H1 (cell line): Measurements from ENCODE around the gene MRPS2. TPM values are rescaled to one million over a fixed set of nuclear protein-coding genes. Genes with fewer than 3 reads are reported as not detected.

Source experiments
- CTCF ChIA-PET: fragments of 300-600 bp; sonication (Branson Sonifier 250); formaldehyde crosslinking; loops from one replicate; lab custom pipeline; 2021; ENCODE audit not compliant: partially characterized antibody; lab: Charles Lee
- POLR2A ChIA-PET: fragments of 300-600 bp; sonication (Branson Sonifier 250); formaldehyde crosslinking; loops from one replicate; lab custom pipeline; 2021; ENCODE audit warnings: inconsistent platforms; ENCODE audit not compliant: partially characterized antibody; lab: Charles Lee
- DNase-seq, 2 experiments: peaks; one replicate each; pipeline versions ENCODE4 v3.0.0 to v3.0.0-alpha.2; 2010 to 2022; ENCODE audit warnings: low spot score in 2 of 2, low read depth in 1 of 2, mixed read lengths in 1 of 2
- FAIRE-seq: peaks from 2 replicates; lab custom pipeline; 2011; peaks lifted over from hg19 to GRCh38; lab: Jason Lieb, UNC
- H2AFZ ChIP-seq: 2 replicates; pipeline ENCODE4 v1.8.1; 2012; ENCODE audit warnings: low read length, inconsistent platforms
- H2AK5ac ChIP-seq: 2 replicates; pipeline ENCODE4 v1.6.1; 2013; ENCODE audit warnings: low read depth, low read length
- H2BK120ac ChIP-seq: replicated peaks from 2 replicates; pipeline ENCODE3; 2013; ENCODE audit warnings: low read depth, low read length, inconsistent platforms
- H2BK12ac ChIP-seq: 2 replicates; pipeline ENCODE4 v1.6.1; 2013; ENCODE audit warnings: low read depth, low read length
- H2BK15ac ChIP-seq: 2 replicates; pipeline ENCODE4 v1.6.1; 2013; ENCODE audit warnings: low read length
- H2BK20ac ChIP-seq: 2 replicates; pipeline ENCODE4 v1.6.1; 2013; ENCODE audit warnings: low read length
- H2BK5ac ChIP-seq: 2 replicates; pipeline ENCODE4 v1.6.1; 2013; ENCODE audit warnings: low read depth, low read length
- H3K14ac ChIP-seq: 2 replicates; pipeline ENCODE4 v1.6.1; 2013; ENCODE audit warnings: inconsistent platforms; ENCODE audit not compliant: insufficient read length
- H3K18ac ChIP-seq: 2 replicates; pipeline ENCODE4 v1.6.1; 2013; ENCODE audit warnings: low read length; ENCODE audit errors: extremely low read depth
- H3K23ac ChIP-seq: 2 replicates; pipeline ENCODE4 v1.6.1; 2013; ENCODE audit warnings: inconsistent platforms; ENCODE audit not compliant: insufficient read length
- H3K23me2 ChIP-seq: 2 replicates; pipeline ENCODE4 v1.6.1; 2013; ENCODE audit warnings: low read depth, low read length
- H3K27ac ChIP-seq: 2 replicates; pipeline ENCODE4 v1.6.1; 2011; ENCODE audit warnings: low read depth, low read length, inconsistent platforms
- H3K27me3 ChIP-seq, 4 experiments: replicated peaks in 1 of 4; 1 replicate in 1 of 4; 2 replicates in 3 of 4; pipeline versions ENCODE4 v1.6.1 to v1.8.1; 2011 to 2013; ENCODE audit warnings: low read length in 3 of 4, mild to moderate bottlenecking in 3 of 4, inconsistent platforms in 2 of 4, mixed read lengths in 2 of 4, moderate library complexity in 1 of 4; ENCODE audit not compliant: control insufficient read depth in 3 of 4, insufficient read depth in 3 of 4; ENCODE audit errors: extremely low read depth in 1 of 4
- H3K36me3 ChIP-seq, 4 experiments: 2 replicates each; pipeline versions ENCODE4 v1.6.1 to v1.8.1; 2011 to 2013; ENCODE audit warnings: mild to moderate bottlenecking in 4 of 4, low read length in 3 of 4, moderate library complexity in 2 of 4, control low read depth in 1 of 4, inconsistent platforms in 1 of 4; ENCODE audit not compliant: insufficient read depth in 4 of 4, control insufficient read depth in 2 of 4
- H3K4ac ChIP-seq: replicated peaks from 2 replicates; pipeline ENCODE3; 2013; ENCODE audit warnings: low read length, low read depth, mixed read lengths, inconsistent platforms; ENCODE audit not compliant: insufficient read length
- H3K4me1 ChIP-seq, 4 experiments: replicated peaks in 1 of 4; 1 replicate in 1 of 4; 2 replicates in 3 of 4; pipeline versions ENCODE4 v1.6.1 to v1.8.1; 2011 to 2013; ENCODE audit warnings: low read length in 3 of 4, inconsistent platforms in 2 of 4, mixed read lengths in 1 of 4; ENCODE audit not compliant: insufficient read depth in 4 of 4, control insufficient read depth in 3 of 4
- H3K4me2 ChIP-seq, 2 experiments: 2 replicates each; pipeline versions ENCODE4 v1.6.1 to v1.8.1; 2011 to 2013; ENCODE audit warnings: low read depth in 2 of 2, low read length in 2 of 2, control low read depth in 1 of 2, inconsistent platforms in 1 of 2, mild to moderate bottlenecking in 1 of 2; ENCODE audit not compliant: insufficient read depth in 1 of 2
- H3K4me3 ChIP-seq, 4 experiments: fragments of 200-600, 300-600 bp in 1 of 4; sonication (generic), shearing (Covaris generic), sonication (Bioruptor Twin) in 1 of 4; 2 replicates each; pipeline versions ENCODE4 v1.5.1 to v1.8.1; 2011 to 2016; ENCODE audit warnings: low read length in 4 of 4, low read depth in 3 of 4, control low read depth in 2 of 4, inconsistent platforms in 2 of 4, mild to moderate bottlenecking in 2 of 4, mixed read lengths in 1 of 4, moderate library complexity in 1 of 4; ENCODE audit not compliant: insufficient read depth in 2 of 4; ENCODE audit errors: extremely low read depth in 1 of 4
- H3K56ac ChIP-seq: replicated peaks from 2 replicates; pipeline ENCODE3; 2013; ENCODE audit warnings: low read depth, mild to moderate bottlenecking, mixed read lengths, low read length, inconsistent platforms; ENCODE audit not compliant: insufficient read length
- H3K79me1 ChIP-seq: 2 replicates; pipeline ENCODE4 v1.6.1; 2013; ENCODE audit warnings: low read depth, low read length, control low read depth
- H3K79me2 ChIP-seq, 2 experiments: 2 replicates each; pipeline versions ENCODE4 v1.6.1 to v1.8.1; 2012 to 2013; ENCODE audit warnings: low read length in 2 of 2, mild to moderate bottlenecking in 2 of 2, inconsistent platforms in 1 of 2; ENCODE audit not compliant: insufficient read depth in 2 of 2, control insufficient read depth in 1 of 2
- H3K9ac ChIP-seq, 4 experiments: replicated peaks in 1 of 4; 1 replicate in 1 of 4; 2 replicates in 3 of 4; pipeline versions ENCODE4 v1.6.1 to v1.8.1; 2011 to 2013; ENCODE audit warnings: low read depth in 3 of 4, low read length in 3 of 4, control low read depth in 2 of 4, mild to moderate bottlenecking in 2 of 4, moderate library complexity in 2 of 4, inconsistent platforms in 1 of 4; ENCODE audit errors: extremely low read depth in 1 of 4
- H3K9me3 ChIP-seq, 2 experiments: 2 replicates each; pipeline versions ENCODE4 v1.6.1 to v1.8.1; 2012 to 2013; ENCODE audit warnings: mild to moderate bottlenecking in 2 of 2, moderate library complexity in 2 of 2, control low read depth in 1 of 2, inconsistent platforms in 1 of 2, low read depth in 1 of 2, low read length in 1 of 2, mixed read lengths in 1 of 2; ENCODE audit not compliant: insufficient read depth in 2 of 2
- H4K20me1 ChIP-seq, 2 experiments: replicated peaks in 1 of 2; 2 replicates each; pipeline versions ENCODE3 to v1.8.1; 2011 to 2013; ENCODE audit warnings: inconsistent platforms in 2 of 2, low read length in 2 of 2, mild to moderate bottlenecking in 1 of 2; ENCODE audit not compliant: insufficient read depth in 2 of 2, control insufficient read depth in 1 of 2
- H4K5ac ChIP-seq: 2 replicates; pipeline ENCODE4 v1.6.1; 2013; ENCODE audit warnings: low read length, low read depth, mixed read lengths, inconsistent platforms; ENCODE audit not compliant: insufficient read length
- H4K8ac ChIP-seq: 2 replicates; pipeline ENCODE4 v1.8.0; 2013; ENCODE audit warnings: mild to moderate bottlenecking, moderate library complexity, low read length, inconsistent platforms; ENCODE audit not compliant: insufficient read depth; ENCODE audit errors: extremely low read depth
- H4K91ac ChIP-seq: replicated peaks from 2 replicates; pipeline ENCODE3; 2013; ENCODE audit warnings: low read length, mixed read lengths, inconsistent platforms; ENCODE audit not compliant: insufficient read length
- BCL11A ChIP-seq, 2 experiments: IDR thresholded peaks; one replicate each; pipeline ENCODE4 v1.6.1; 2011; ENCODE audit warnings: low read depth in 2 of 2, low read length in 2 of 2, mild to moderate bottlenecking in 2 of 2
- CBX5 ChIP-seq: fragments of 300-800, 300-1000 bp; sonication (generic); IDR thresholded peaks from 2 replicates; pipeline ENCODE4 v1.7.1; 2016; ENCODE audit warnings: antibody characterized with exemption, low read length, low read depth
- EZH2 ChIP-seq: fragments of 200-600 bp; sonication (generic); IDR thresholded peaks from 2 replicates; pipeline ENCODE4 v1.7.1; 2012; ENCODE audit warnings: low read depth, mild to moderate bottlenecking, moderate library complexity, low read length, inconsistent platforms; ENCODE audit not compliant: severe bottlenecking
- GABPA ChIP-seq: IDR thresholded peaks from 2 replicates; pipeline ENCODE4 v1.6.1; 2011; ENCODE audit warnings: mild to moderate bottlenecking, low read length, moderate library complexity, borderline replicate concordance; ENCODE audit not compliant: insufficient read depth
- JUND ChIP-seq: IDR thresholded peaks from 2 replicates; pipeline ENCODE4 v1.6.1; 2011; ENCODE audit warnings: mild to moderate bottlenecking, improper control_type of control experiment, low read length
- KDM4A ChIP-seq: IDR thresholded peaks from one replicate; pipeline ENCODE4 v1.7.1; 2012; ENCODE audit warnings: low read depth, mild to moderate bottlenecking, moderate library complexity, low read length, inconsistent platforms; ENCODE audit not compliant: severe bottlenecking
- MAFK ChIP-seq: IDR thresholded peaks from 2 replicates; pipeline ENCODE4 v1.6.1; 2012; ENCODE audit warnings: low read depth, mild to moderate bottlenecking, improper control_type of control experiment, low read length
- NRF1 ChIP-seq: IDR thresholded peaks from 2 replicates; pipeline ENCODE4 v1.6.1; 2011; ENCODE audit warnings: mild to moderate bottlenecking, low read depth, low read length, improper control_type of control experiment
- RAD21 ChIP-seq, 2 experiments: IDR thresholded peaks in 1 of 2; conservative IDR thresholded peaks in 1 of 2; 2 replicates each; pipeline ENCODE4 v1.6.1; 2011; ENCODE audit warnings: low read depth in 2 of 2, low read length in 2 of 2, improper control_type of control experiment in 1 of 2, inconsistent platforms in 1 of 2, mild to moderate bottlenecking in 1 of 2, moderate library complexity in 1 of 2
- SRF ChIP-seq: IDR thresholded peaks from 2 replicates; pipeline ENCODE4 v1.6.1; 2011; ENCODE audit warnings: mild to moderate bottlenecking, low read depth, low read length, moderate library complexity
- SUZ12 ChIP-seq: fragments of 200-600 bp; sonication (generic); IDR thresholded peaks from 2 replicates; pipeline ENCODE4 v1.6.1; 2012; ENCODE audit warnings: mild to moderate bottlenecking, inconsistent platforms, low read length, moderate library complexity, mixed read lengths
- YY1 ChIP-seq: IDR thresholded peaks from 2 replicates; pipeline ENCODE4 v1.6.1; 2011; ENCODE audit warnings: low read depth, mild to moderate bottlenecking, low read length
- WGBS, 2 experiments: shearing (Covaris generic) in 1 of 2; methylation state at CpG; one replicate each; pipeline versions ENCODE4 v1.1.6 to v1.1.7; 2013 to 2015; ENCODE audit warnings: low lambda C conversion rate in 2 of 2, mixed read lengths in 2 of 2, inconsistent platforms in 1 of 2, low coverage in 1 of 2, missing lambda C conversion rate in 1 of 2; ENCODE audit not compliant: insufficient replicate concordance in 2 of 2, insufficient coverage in 1 of 2, insufficient read length in 1 of 2; ENCODE audit errors: extremely low coverage in 1 of 2, missing lambda C conversion rate in 1 of 2; 5-methylcytosine and 5-hydroxymethylcytosine counted together
- polyA plus RNA-seq, 7 experiments: library from polyadenylated mRNA; depleted of rRNA in 3 of 7; stranded (reverse) in 5 of 7; unstranded in 2 of 7; fragments of >200 nt in 5 of 7; fragments of 200-250 nt in 2 of 7; gene quantifications; 1 replicate in 5 of 7; 2 replicates in 1 of 7; 4 replicates in 1 of 7; pipeline versions ENCODE4 v1.2.1 to v1.2.3, GENCODE V29; 2011 to 2013; ENCODE audit warnings: missing spikeins in 2 of 7, mixed read lengths in 2 of 7
- total RNA-seq: library from RNA; stranded (reverse); fragmentation: NEBNext Ultra II Directional; extraction: Animal tissue kit (Norgen Biotek cat#: 25700); gene quantifications from 2 replicates; pipeline ENCODE4 v1.2.1, GENCODE V29; 2021
- TF ChIP-seq, protein P1 (sequence below): IDR thresholded peaks from 2 replicates; pipeline ENCODE4 v1.6.1; 2011; ENCODE audit warnings: low read length, improper control_type of control experiment

MRPS2 gene
- total and polyA plus RNA-seq, 2 of the 8 experiments (the other 6 are each of a cell fraction or from before 2014, with no cell fraction given): 78.6 to 476 TPM

DNA sequence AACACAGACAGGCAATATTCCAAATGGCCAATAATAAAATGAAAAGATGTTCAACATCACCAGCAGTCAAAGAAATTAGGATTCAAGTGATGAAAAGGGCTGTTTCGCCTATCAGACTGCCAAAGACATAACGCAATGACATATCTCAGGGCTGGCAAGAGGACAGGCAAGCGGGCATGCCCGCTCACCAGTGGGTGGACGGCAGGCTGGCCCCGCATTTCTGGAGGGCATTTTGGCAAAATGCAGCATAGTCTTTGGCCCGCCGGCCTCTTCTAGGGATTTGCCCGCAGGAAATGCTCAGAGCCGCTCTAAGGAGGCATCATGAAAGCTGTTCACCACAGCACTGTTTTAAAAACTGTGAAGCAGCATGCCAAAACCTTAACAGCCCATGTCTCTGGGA is 22.3 kb upstream of the MRPS2 start:
- POLR2A ChIA-PET: no interaction called here
- H2BK12ac ChIP-seq: no peak overlapping the region
- no peak overlapping the region for H4K8ac ChIP-seq
- no peak overlapping the region for H2BK5ac ChIP-seq
- no peak overlapping the region for H2BK15ac ChIP-seq
- no peak overlapping the region for H4K5ac ChIP-seq
- H4K20me1 ChIP-seq: peaks cover 1 to 5% of the 10 kb centered on the region in 2 experiments
- FAIRE-seq (no peak), DNase-seq (no peak)
- H2BK20ac ChIP-seq: no peak overlapping the region
- no peak overlapping the region for H2BK120ac ChIP-seq
- H3K4me2 ChIP-seq: peak overlapping the region in 1 of 2 experiments; percentile 62; a peak in 1 of 4 replicates
- no peak overlapping the region for H3K14ac ChIP-seq
- H2AFZ ChIP-seq: no peak overlapping the region
- no peak overlapping the region for H3K4ac ChIP-seq
- no peak overlapping the region for H3K56ac ChIP-seq
- no peak overlapping the region for H3K23ac ChIP-seq
- no peak overlapping the region for H3K9ac ChIP-seq
- no peak overlapping the region for H3K27ac ChIP-seq
- H3K4me1 ChIP-seq: peaks cover 0 to 8% (median 3%) of the 10 kb centered on the region in 4 experiments; a peak in 6 of 7 replicates
- H3K27me3 ChIP-seq: no peaks in the 10 kb centered on the region
- no peaks in the 10 kb centered on the region for H3K9me3 ChIP-seq
- H3K18ac ChIP-seq: no peak overlapping the region
- H3K79me1 ChIP-seq: peaks cover 4% of the 10 kb centered on the region
- H3K36me3 ChIP-seq: peaks cover 0 to under 1% (median under 1%) of the 10 kb centered on the region in 4 experiments; a peak in 2 of 8 replicates
- H3K79me2 ChIP-seq: peaks cover 3 to 20% of the 10 kb centered on the region in 2 experiments; a peak in 2 of 4 replicates
- H2AK5ac ChIP-seq: no peak overlapping the region
- no peak overlapping the region for H3K4me3 ChIP-seq
- CTCF ChIA-PET: no interaction called here
- 88% methylated on average over 10 of the region's 10 CpGs; no CpG with 5 or more reads in 1 of the 2 experiments for WGBS, 2 experiments
- H3K23me2 ChIP-seq: peaks cover 7% of the 10 kb centered on the region; the same call in 1 of the 2 replicates
- no peak overlapping the region for H4K91ac ChIP-seq
- TF ChIP-seq JUND (no peak), YY1 (no peak), CBX5 (no peak), RAD21 (IDR thresholded peaks at IDR 0.05 in 1 of 2, conservative IDR thresholded peaks at IDR 0.05 in 1 of 2; ENCODE audit: low read depth in 2 of 2, low read length in 2 of 2) (no peak), NRF1 (no peak), MAFK (no peak), KDM4A (no peak), EZH2 (no peak), BCL11A (IDR thresholded peaks at IDR 0.05; ENCODE audit: low read depth in 2 of 2, low read length in 2 of 2) (no peak), SUZ12 (no peak), GABPA (no peak), SRF (no peak)
- TF ChIP-seq, protein P1, sequence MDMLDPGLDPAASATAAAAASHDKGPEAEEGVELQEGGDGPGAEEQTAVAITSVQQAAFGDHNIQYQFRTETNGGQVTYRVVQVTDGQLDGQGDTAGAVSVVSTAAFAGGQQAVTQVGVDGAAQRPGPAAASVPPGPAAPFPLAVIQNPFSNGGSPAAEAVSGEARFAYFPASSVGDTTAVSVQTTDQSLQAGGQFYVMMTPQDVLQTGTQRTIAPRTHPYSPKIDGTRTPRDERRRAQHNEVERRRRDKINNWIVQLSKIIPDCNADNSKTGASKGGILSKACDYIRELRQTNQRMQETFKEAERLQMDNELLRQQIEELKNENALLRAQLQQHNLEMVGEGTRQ: no peak
